ENCODE measurements around the gene TNFRSF18. TPM values are rescaled to one million over a fixed set of nuclear protein-coding genes. Genes with fewer than 3 reads are reported as not detected.

The TNFRSF18 gene
- total and polyA plus RNA-seq, 2 experiments from 2014 or later = 1.3 TPM; not detected in 1

GRCh38 chr1:1219341-1219740 is 12.9 kb upstream of the TNFRSF18 start:
- H4K20me1 ChIP-seq (ENCODE audit: insufficient read depth, poor library complexity, severe bottlenecking) = peaks cover 4% of the 10 kb centered on the region
- no peak overlapping the region for H3K4me3 ChIP-seq
- H3K4me1 ChIP-seq (ENCODE audit: insufficient read depth) = no peaks in the 10 kb centered on the region
- DNase-seq (ENCODE audit: low spot score) = no peak
- no peaks in the 10 kb centered on the region for H3K9me2 ChIP-seq (replicated peaks; ENCODE audit: insufficient read depth)
- no peaks in the 10 kb centered on the region for H3K9me3 ChIP-seq (ENCODE audit: low read depth)
- WGBS (ENCODE audit: low lambda C conversion rate, missing lambda C conversion rate) = 100% methylated on average over 8 of the region's 20 CpGs
- no peak overlapping the region for H3K4me2 ChIP-seq
- no peak overlapping the region for H3K27ac ChIP-seq
- no peak overlapping the region for H2AFZ ChIP-seq
- H3K27me3 ChIP-seq = no peaks in the 10 kb centered on the region
- TF ChIP-seq EZH2phosphoT487 (IDR thresholded peaks at IDR 0.05; ENCODE audit: low read depth, severe bottlenecking, unreplicated experiment) (no peak), EZH2 (IDR thresholded peaks at IDR 0.05; ENCODE audit: borderline replicate concordance) (no peak), CTCF (IDR thresholded peaks at IDR 0.05; ENCODE audit: poor library complexity) (no peak)
- H3K79me2 ChIP-seq = peaks cover 2% of the 10 kb centered on the region
- H3K36me3 ChIP-seq (replicated peaks; ENCODE audit: insufficient read depth, low read depth) = no peaks in the 10 kb centered on the region

DNA sequence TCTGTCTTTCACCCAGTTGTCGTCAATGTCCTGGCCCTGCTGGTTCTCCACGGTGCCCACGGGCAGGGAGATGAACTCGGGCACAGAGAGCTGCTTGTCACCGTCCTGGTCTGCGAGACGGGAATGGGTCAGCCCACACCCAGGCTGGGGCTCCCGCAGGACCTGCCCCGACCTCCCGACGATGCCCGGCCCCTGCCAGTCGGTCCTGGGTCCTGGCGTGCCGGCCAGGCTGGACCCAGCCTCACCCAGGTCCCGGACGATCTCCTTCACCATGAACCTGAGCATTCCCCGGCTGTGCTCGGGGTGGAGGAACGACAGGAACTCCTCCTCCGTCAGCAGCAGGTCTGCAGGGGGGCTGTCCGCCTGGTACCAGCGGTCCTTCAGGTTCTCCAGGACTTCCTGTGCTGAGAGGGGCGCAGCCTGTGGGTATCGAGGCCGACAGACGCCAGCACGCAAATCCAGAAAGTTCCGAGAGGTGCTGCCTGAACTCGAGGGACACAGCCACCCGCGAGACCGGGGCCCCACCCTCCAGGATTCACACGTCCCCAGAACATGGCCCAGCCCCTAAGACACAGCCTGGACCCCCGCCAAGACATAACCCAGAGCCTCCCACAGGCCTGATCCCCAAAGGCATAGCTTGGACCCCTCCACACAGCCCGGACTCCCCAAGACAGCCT is 12.3 kb upstream of the TNFRSF18 start:
- H3K9me3 ChIP-seq (ENCODE audit: low read depth) = no peaks in the 10 kb centered on the region
- H3K4me1 ChIP-seq (ENCODE audit: insufficient read depth) = no peaks in the 10 kb centered on the region
- TF ChIP-seq EZH2 (IDR thresholded peaks at IDR 0.05; ENCODE audit: borderline replicate concordance) (no peak), CTCF (IDR thresholded peaks at IDR 0.05; ENCODE audit: poor library complexity) (no peak), EZH2phosphoT487 (IDR thresholded peaks at IDR 0.05; ENCODE audit: low read depth, severe bottlenecking, unreplicated experiment) (no peak)
- peaks cover 3% of the 10 kb centered on the region for H4K20me1 ChIP-seq (ENCODE audit: insufficient read depth, poor library complexity, severe bottlenecking)
- no peaks in the 10 kb centered on the region for H3K27me3 ChIP-seq
- H3K36me3 ChIP-seq (replicated peaks; ENCODE audit: insufficient read depth, low read depth) = no peaks in the 10 kb centered on the region
- no peaks in the 10 kb centered on the region for H3K79me2 ChIP-seq
- H3K4me2 ChIP-seq = no peak overlapping the region
- no peaks in the 10 kb centered on the region for H3K9me2 ChIP-seq (replicated peaks; ENCODE audit: insufficient read depth)
- H3K4me3 ChIP-seq = no peak overlapping the region
- 96% methylated on average over 24 of the region's 36 CpGs for WGBS (ENCODE audit: low lambda C conversion rate, missing lambda C conversion rate)
- DNase-seq (ENCODE audit: low spot score) = no peak
- H2AFZ ChIP-seq = no peak overlapping the region
- no peak overlapping the region for H3K27ac ChIP-seq

DNA sequence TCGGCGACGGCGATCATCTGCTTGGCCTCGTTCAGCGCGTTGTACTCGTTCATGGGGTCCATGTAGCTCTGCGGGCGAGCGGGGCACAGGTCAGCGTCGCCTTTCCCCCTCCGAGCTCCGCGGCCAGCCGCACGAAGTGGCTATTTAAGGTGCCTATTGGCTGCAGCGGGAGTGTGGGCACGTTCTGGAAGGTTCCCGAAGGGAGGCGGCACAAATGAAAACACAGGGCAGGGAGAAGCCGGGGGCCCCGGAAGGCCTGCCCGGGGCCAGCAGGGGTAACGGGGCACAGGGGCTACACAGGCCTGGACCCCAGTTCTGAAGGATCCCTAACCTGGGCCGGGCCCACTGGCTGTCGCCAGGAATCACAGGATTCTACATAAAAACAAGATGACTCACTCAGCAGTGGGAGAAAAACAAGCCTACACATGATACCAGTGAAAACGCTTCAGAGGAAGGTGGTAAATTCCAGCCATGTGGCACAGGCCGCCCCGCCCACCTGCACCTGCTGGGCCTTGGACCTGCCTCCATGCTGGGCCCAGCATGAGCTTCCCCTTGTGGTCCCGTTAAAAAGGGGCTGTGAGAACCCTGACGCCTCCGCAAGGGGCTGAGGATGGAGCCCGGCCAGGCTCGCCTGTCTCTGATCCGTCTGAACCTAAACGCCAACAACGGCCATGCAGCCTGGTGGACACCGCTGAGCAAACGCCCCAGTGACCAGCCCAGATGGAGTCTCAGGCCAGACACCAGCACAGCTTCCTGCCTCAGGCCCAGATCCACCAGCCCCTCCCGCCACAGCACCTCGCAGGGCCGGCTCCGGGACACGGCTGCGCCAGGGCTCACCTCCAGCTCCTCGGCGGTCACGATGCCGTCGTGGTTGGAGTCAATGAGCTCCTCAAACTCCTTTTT is 11.5 kb upstream of the TNFRSF18 start:
- WGBS (ENCODE audit: low lambda C conversion rate, missing lambda C conversion rate) = 94% methylated on average over 37 of the region's 52 CpGs
- DNase-seq (ENCODE audit: low spot score) = no peak
- no peak overlapping the region for H3K27ac ChIP-seq
- no peaks in the 10 kb centered on the region for H3K9me2 ChIP-seq (replicated peaks; ENCODE audit: insufficient read depth)
- H3K79me2 ChIP-seq = no peaks in the 10 kb centered on the region
- H3K9me3 ChIP-seq (ENCODE audit: low read depth) = no peaks in the 10 kb centered on the region
- H3K4me2 ChIP-seq = no peak overlapping the region
- peaks cover 3% of the 10 kb centered on the region for H4K20me1 ChIP-seq (ENCODE audit: insufficient read depth, poor library complexity, severe bottlenecking)
- H2AFZ ChIP-seq = no peak overlapping the region
- H3K36me3 ChIP-seq (replicated peaks; ENCODE audit: insufficient read depth, low read depth) = no peaks in the 10 kb centered on the region
- no peaks in the 10 kb centered on the region for H3K4me1 ChIP-seq (ENCODE audit: insufficient read depth)
- H3K4me3 ChIP-seq = no peak overlapping the region
- TF ChIP-seq EZH2phosphoT487 (IDR thresholded peaks at IDR 0.05; ENCODE audit: low read depth, severe bottlenecking, unreplicated experiment) (no peak), EZH2 (IDR thresholded peaks at IDR 0.05; ENCODE audit: borderline replicate concordance) (no peak), CTCF (IDR thresholded peaks at IDR 0.05; ENCODE audit: poor library complexity) (no peak)
- H3K27me3 ChIP-seq = no peaks in the 10 kb centered on the region

Data from hepatocyte (in vitro differentiated cells).